Measurements from ENCODE around the gene KCNJ6.
A peak's percentile ranks its signal among the peaks of the same experiment; 100 is the strongest.

KCNJ6 gene

GRCh38 chr21:37903396-37903795, 12.9 kb downstream of the KCNJ6 start:
- no peak for DNase-seq

DNA sequence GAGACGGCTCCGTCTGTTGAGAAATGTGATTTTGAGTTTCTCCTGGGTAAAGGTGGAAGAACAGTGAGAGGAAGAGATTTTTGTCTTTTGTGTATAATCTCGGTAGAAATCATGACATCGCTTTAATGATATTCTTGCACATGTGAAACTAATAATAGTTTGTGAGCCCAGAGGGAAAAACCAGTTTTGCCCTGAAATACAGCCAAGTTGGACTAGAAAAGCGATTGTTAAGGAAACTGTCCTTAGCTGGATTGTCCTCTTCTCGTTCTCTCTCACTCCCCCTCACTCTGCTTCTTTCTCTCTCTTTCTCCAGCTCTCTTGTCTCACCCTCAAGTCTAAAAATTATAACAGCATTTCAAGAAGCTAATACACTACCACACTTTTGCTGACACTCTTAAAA, 17.1 kb downstream of the KCNJ6 start:
- DNase-seq = no peak

DNA sequence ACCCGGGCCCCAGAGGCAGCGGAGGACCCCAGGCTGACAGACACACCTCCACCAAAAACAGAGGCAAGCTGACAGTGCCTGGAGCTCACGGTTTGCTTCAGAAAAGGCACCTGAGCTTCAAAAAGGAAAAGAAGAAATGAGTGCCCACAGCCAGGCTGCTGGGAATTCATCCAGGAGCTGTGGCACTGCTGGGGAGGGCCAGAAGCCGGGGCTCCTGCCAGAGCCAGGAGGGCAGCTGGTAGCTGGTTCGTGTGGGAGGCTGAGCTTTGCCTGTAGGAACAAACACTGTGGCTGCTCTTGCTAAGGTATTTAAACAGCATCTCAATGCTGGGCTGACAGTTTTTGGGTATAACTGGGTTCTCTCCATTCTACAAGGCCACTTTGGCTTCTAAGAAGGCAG, 19.5 kb downstream of the KCNJ6 start:
- no peak for DNase-seq

DNA sequence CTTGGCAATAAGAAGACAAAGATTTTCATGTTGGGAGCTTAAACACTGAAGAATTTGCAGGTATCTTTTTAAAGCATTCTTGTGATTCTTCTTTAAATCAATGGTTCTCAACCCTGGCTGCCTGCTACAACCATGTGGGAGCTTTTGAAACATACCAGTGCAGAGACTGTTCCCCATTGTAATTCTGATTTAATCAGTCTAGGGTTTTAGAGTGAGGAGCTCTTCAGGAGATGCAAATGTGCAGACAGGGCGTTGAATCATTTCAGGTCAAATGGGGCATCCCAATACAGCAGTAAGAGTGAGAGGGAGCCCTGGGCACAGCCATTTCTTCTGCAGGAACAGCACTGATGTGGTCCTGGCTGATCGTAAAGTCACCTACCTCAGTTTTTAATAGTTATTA, 24.3 kb downstream of the KCNJ6 start:
- no peak for DNase-seq

GRCh38 chr21:37888659-37889058, 27.6 kb downstream of the KCNJ6 start:
- no peak for DNase-seq

DNA sequence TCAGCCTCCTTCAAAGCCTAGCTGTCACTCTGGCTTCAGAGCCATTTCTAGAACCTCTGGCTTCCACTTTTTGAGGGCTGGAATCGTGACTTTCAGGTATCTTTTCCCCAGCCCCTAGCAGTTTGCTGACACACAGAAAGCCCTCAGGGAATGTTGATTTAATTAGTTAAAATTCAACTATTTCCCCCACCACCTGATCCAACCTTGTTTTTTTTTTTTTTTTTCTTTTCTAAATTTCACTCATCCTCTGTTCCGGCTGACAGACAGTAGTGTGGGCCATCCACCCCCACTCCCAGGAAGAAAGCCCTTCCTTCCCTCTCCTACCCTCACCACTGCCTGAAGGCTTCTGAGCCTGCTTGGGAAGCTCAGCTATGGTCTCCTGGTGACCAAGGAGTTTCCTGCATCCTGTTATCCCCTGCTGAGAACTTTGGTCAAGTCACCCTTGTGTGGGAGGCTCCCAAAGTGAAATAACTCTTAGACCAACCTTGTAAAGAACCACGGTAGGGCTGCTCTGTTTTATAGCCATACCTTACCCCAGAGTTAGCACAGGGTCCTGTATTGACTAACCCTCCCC, 29.4 kb downstream of the KCNJ6 start:
- DNase-seq = no peak

DNA sequence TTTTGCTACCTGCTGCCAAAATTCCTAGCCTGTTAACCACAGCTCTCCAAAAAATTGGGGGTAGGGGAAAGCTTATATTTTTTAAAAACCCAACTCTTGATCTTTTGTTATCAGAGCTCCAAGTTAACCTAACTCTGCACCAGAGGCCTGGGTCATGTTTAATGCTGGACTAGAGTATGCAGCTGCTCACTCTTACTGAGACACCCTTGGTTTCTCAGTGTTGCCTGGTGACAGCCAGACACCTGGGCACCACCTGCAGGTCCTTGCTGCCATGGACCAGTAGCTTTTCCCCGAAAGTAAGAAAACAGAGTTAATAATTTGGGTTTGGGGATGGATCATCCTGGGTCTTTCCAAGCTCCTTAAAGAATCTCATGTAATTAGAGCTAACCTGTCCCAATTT, 30.1 kb downstream of the KCNJ6 start:
- DNase-seq = no peak

GRCh38 chr21:37878946-37879660, 37.2 kb downstream of the KCNJ6 start:
- DNase-seq = no peak

- peak in 1 of 2 experiments; percentile 1 for DNase-seq
Observed at GRCh38 chr21:37877888-37878684, 38.2 kb downstream of the KCNJ6 start.

GRCh38 chr21:37877171-37877570, 39.1 kb downstream of the KCNJ6 start:
- no peak for DNase-seq

DNA sequence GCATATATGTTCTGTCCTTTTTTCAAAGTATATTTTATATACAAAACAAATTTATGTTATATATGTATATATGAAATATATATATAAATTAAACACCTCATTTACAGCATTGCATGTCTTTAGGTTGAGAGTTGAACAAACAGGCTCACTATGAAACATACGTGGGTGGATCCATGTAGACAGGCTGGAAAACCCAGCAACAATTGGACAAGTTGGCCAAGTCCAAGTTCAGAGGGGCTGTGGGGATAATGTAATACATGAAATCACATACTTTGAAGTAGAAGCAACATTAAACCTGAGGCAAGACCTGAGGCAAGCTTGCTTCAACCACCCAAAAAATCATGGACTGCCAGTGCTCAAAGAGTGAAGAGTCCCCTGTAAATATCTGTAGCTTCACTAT, 39.7 kb downstream of the KCNJ6 start:
- DNase-seq = no peak

- DNase-seq = no peak
Observed at GRCh38 chr21:37874904-37875780, 41.1 kb downstream of the KCNJ6 start.

DNA sequence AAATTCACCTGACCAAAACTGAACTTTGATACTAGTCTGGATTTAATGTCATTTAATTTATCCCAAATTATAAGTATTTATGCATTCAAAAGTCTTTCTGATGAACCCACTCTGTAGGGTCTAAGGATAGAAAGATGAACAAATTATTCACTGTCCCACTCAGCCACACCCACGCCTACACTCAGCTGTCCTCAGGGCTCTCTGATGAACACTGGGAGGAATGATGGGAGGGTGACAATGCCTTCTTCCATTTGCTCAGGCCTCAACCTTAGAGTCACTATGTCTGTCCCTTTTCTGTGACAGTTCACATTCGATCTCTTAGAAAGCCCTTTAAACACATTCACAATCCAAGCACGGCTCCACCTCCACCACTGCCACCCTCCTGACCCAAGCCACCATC, 41.8 kb downstream of the KCNJ6 start:
- no peak for DNase-seq

GRCh38 chr21:37873655-37874054, 42.6 kb downstream of the KCNJ6 start:
- DNase-seq = no peak

GRCh38 chr21:37871121-37871862, 45.0 kb downstream of the KCNJ6 start:
- no peak for DNase-seq

DNA sequence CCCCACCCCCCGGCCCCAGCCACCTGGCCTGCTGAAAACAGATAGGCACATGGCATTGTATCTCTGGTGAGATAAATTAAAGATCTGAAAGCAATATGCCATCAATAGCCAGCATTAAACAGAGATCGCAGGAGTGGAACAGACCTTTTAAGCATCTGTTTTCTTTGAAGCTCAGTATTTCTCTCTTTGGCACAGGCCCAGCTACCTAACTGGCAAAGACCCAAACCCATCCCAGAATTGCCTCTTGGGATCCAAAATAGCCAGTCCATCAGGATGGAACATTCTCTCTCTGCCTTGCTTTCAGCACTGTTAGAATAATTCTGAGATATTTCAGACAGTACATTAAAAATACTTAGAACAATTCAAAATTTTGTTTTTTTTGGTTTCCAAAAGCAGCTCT, 46.0 kb downstream of the KCNJ6 start:
- DNase-seq = no peak

GRCh38 chr21:37869661-37870060, 46.6 kb downstream of the KCNJ6 start:
- no peak for DNase-seq

DNA sequence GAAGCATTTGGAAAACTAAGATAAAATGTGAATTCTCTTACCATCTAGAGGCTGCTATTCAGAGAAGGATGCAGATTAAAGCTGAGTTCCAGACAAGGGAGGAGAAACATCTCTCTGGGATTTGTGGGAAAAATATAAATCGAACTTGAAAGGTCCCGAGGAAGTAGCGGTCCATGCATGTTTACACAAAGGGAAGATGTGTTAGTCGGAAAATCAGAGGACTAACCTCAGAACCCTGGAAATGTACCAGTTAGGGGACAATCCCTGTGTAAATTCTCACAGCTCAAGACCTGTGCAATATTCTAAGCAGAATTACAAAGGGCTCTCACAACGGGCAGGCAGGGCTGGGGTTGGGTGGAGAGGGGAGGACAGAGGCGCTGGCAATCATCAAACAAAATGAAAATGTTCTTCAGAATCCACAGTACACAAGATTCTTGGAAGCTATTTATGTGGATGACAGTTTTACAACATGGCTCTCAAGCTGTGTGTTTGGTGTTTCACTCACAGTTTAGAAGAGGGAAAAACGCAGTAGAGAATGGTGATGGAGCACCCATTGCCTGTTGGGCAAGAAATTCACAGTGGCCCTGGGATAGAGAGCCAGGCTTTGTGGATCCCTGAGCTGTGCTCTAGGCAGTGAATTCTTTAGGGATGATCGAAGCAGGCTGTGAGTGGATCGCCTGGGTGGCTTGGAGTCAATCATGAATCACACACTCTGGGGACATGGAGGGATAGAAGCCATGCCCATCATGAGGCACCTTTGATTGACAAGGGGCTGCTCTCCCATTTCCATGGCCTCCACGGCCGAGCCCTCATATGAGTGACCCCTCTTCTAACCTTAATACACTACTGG, 47.6 kb downstream of the KCNJ6 start:
- DNase-seq = no peak

DNA sequence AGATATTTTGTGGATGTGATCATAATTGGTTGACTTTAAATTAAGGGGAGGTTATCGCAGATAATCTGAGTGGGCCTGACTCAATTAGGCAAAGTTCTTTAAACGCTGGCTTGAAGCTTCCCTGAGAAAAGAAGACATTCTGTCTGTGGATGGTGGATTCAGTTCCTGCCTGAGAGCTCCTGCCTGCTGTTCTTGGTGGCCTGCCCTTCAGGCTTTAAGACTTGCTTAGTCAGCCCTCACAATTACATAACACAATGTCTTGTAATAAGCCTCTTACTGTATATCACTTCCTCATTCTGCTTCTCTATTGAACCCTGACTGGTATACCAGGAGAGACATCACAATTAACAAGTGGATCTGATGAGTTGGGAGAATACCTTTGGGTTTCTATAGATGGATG, 50.2 kb downstream of the KCNJ6 start:
- DNase-seq = no peak

- no peak for DNase-seq
Observed at GRCh38 chr21:37865156-37865555, 51.1 kb downstream of the KCNJ6 start.

GRCh38 chr21:37863842-37864241, 52.4 kb downstream of the KCNJ6 start:
- no peak for DNase-seq

Data from activated CD4-positive, alpha-beta T cell treated with anti-CD3 and anti-CD28 coated beads, Interleukin-2, amount 50 U/mL, for 48 hours (primary cell).